ENCODE measurements around the gene DRAXIN. TPM values are rescaled to one million over a fixed set of nuclear protein-coding genes. Genes with fewer than 3 reads are reported as not detected.

Gene DRAXIN
- total RNA-seq, 1 donor from 2014 or later: 0.24 TPM

- intact Hi-C loops (cut with DNase I): no loop called here
- Histone ChIP-seq H3K36me3 (no peaks in the 10 kb centered on the region), H3K4me3 (peak overlapping the region; percentile 46), H3K4me1 (peaks cover 53% of the 10 kb centered on the region), H3K27me3 (ENCODE audit: low read depth) (no peaks in the 10 kb centered on the region), H3K9me3 (no peaks in the 10 kb centered on the region), H3K27ac (peak overlapping the region; percentile 88)
- peak in 1 of 2 donors; percentile 24 for ATAC-seq
- TF ChIP-seq CTCF (IDR thresholded peaks at IDR 0.05): no peak
- no peak for DNase-seq
Measured at GRCh38 chr1:11729498-11730428, 38.3 kb downstream of the DRAXIN start.

GRCh38 chr1:11730429-11730891 is 39.0 kb downstream of the DRAXIN start:
- peak overlapping the region; percentile 46 for H3K4me3 ChIP-seq
- intact Hi-C loops (cut with DNase I): no loop called here
- H3K36me3 ChIP-seq: no peaks in the 10 kb centered on the region
- DNase-seq: no peak
- peaks cover 60% of the 10 kb centered on the region for H3K4me1 ChIP-seq
- no peaks in the 10 kb centered on the region for H3K27me3 ChIP-seq (ENCODE audit: low read depth)
- TF ChIP-seq CTCF (IDR thresholded peaks at IDR 0.05): no peak
- ATAC-seq: peak; percentile 88 to 92
- H3K9me3 ChIP-seq: no peaks in the 10 kb centered on the region
- peak overlapping the region; percentile 88 for H3K27ac ChIP-seq

GRCh38 chr1:11731691-11732283 is 40.3 kb downstream of the DRAXIN start:
- Histone ChIP-seq H3K9me3 (no peaks in the 10 kb centered on the region), H3K4me1 (peaks cover 60% of the 10 kb centered on the region), H3K27ac (peak overlapping the region; percentile 88), H3K27me3 (ENCODE audit: low read depth) (no peaks in the 10 kb centered on the region), H3K36me3 (no peaks in the 10 kb centered on the region), H3K4me3 (peak overlapping the region; percentile 46)
- TF ChIP-seq CTCF (IDR thresholded peaks at IDR 0.05): no peak
- ATAC-seq: peak in 1 of 2 donors; percentile 48
- intact Hi-C loops (cut with DNase I): no loop called here
- peak; percentile 74 for DNase-seq

GRCh38 chr1:11733306-11733705 is 41.8 kb downstream of the DRAXIN start:
- Histone ChIP-seq H3K27ac (peak overlapping the region; percentile 88), H3K36me3 (no peaks in the 10 kb centered on the region), H3K27me3 (ENCODE audit: low read depth) (no peaks in the 10 kb centered on the region), H3K4me3 (no peak overlapping the region), H3K9me3 (no peaks in the 10 kb centered on the region), H3K4me1 (peaks cover 74% of the 10 kb centered on the region)
- DNase-seq: no peak
- intact Hi-C loops (cut with DNase I): no loop called here
- ATAC-seq: no peak
- no peak for TF ChIP-seq CTCF (IDR thresholded peaks at IDR 0.05)

GRCh38 chr1:11735531-11735853 is 44.0 kb downstream of the DRAXIN start:
- ATAC-seq: no peak
- Histone ChIP-seq H3K27ac (peak overlapping the region; percentile 91), H3K36me3 (no peaks in the 10 kb centered on the region), H3K4me1 (peaks cover 71% of the 10 kb centered on the region), H3K27me3 (ENCODE audit: low read depth) (no peaks in the 10 kb centered on the region), H3K4me3 (peak overlapping the region; percentile 90), H3K9me3 (no peaks in the 10 kb centered on the region)
- intact Hi-C loops (cut with DNase I): no loop called here
- no peak for TF ChIP-seq CTCF (IDR thresholded peaks at IDR 0.05)
- DNase-seq: no peak
